ENCODE results near the gene ADGRD2. TPM values are rescaled to one million over a fixed set of nuclear protein-coding genes. Genes with fewer than 3 reads are reported as not detected.

The ADGRD2 gene
- total RNA-seq, 1 experiment from 2014 or later = 1.5 TPM

DNA sequence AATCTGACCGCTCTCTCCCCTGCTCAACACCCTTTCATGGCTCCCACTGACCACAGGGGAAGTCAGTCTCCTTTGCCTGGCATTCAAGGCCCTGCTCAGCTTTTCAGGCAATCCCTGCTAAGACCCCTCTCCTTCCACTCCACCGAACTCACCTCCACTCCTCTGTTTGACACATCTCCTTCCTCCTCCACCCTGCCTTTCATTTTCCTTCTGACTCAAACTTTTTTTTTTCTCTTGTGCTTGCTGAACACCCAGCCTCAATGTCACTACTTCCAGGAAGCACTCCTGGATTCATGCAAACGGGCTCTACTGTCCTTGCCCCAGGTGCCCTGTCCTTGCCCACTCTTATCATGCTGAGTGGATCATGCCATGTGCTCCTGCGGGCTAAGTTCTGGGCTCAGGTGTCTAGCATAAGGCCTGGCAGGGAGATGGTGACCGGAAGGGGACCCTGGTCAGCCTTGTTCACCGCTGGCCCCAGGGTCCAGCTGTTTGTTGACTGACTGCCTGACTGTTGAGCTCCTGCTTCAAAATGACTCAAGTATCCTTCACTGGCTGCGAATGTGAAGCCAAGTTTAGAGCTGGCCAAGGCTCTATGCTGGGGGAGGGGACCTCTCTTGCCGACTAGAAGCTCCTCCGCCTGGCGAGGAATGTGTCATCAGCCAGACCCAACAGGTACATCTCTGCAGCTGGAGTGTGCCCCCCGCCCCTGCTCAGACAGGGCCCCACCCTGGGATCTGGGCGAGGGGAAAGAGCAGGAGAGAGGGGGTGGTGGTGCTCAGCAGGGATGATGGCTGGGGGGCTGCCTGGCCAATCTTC lies 50.8 kb downstream of the ADGRD2 start:
- no peak overlapping the region for H3K56ac ChIP-seq (ENCODE audit: insufficient read length, low read depth, low read length)
- H3K9me3 Mint-ChIP-seq = peaks cover 0 to 8% of the 10 kb centered on the region in 2 experiments; a peak in 3 of 5 replicates
- H4K5ac ChIP-seq (ENCODE audit: insufficient read length, low read depth, low read length) = no peak overlapping the region
- H4K91ac ChIP-seq (ENCODE audit: insufficient read length, low read depth, low read length) = no peak overlapping the region
- WGBS (ENCODE audit: extremely low coverage, insufficient read length, low lambda C conversion rate) = no CpG with 5 or more reads among the region's 12 CpGs
- no peak overlapping the region for H3K9ac ChIP-seq (ENCODE audit: extremely low read depth, insufficient read length, low read length)
- peaks cover 6 to 35% of the 10 kb centered on the region in 2 experiments for H3K4me1 Mint-ChIP-seq
- no peak overlapping the region for H3K27ac Mint-ChIP-seq
- H3K4me3 Mint-ChIP-seq = no peak overlapping the region
- H2BK120ac ChIP-seq (ENCODE audit: low read depth, low read length, poor library complexity, severe bottlenecking) = no peak overlapping the region
- no peak overlapping the region for H2AK5ac ChIP-seq (ENCODE audit: insufficient read length, low read length)
- no peak overlapping the region for H2BK15ac ChIP-seq (ENCODE audit: low read depth, low read length)
- no peak overlapping the region for H3K4me2 ChIP-seq (ENCODE audit: insufficient read depth, insufficient read length, low read length)
- H3K14ac ChIP-seq (ENCODE audit: insufficient read depth, low read length) = no peak overlapping the region
- peaks cover 4% of the 10 kb centered on the region; the same call in 1 of the 2 replicates for H3K4me1 ChIP-seq (ENCODE audit: insufficient read depth, low read length)
- no peak for DNase-seq
- H4K20me1 ChIP-seq (ENCODE audit: control insufficient read depth, insufficient read depth, insufficient read length) = no peaks in the 10 kb centered on the region
- no peak overlapping the region for H3K27ac ChIP-seq (ENCODE audit: insufficient read length, low read depth, low read length)
- H2AFZ ChIP-seq (ENCODE audit: low read length) = no peak overlapping the region
- no peak overlapping the region for H3K18ac ChIP-seq (ENCODE audit: insufficient read length, low read depth, low read length)
- H2BK5ac ChIP-seq (ENCODE audit: insufficient read length, low read length) = no peak overlapping the region
- no peak overlapping the region for H3T11ph ChIP-seq (ENCODE audit: low read length)
- no peak overlapping the region for H3K23ac ChIP-seq (ENCODE audit: insufficient read length, low read depth, low read length)
- H3K9me3 ChIP-seq (ENCODE audit: control insufficient read depth, low read depth, low read length) = no peaks in the 10 kb centered on the region
- H4K8ac ChIP-seq (replicated peaks; ENCODE audit: insufficient read length, low read depth, low read length) = no peak overlapping the region
- H2BK20ac ChIP-seq (ENCODE audit: low read depth, low read length, poor library complexity, severe bottlenecking) = no peak overlapping the region
- TF ChIP-seq, protein P1, sequence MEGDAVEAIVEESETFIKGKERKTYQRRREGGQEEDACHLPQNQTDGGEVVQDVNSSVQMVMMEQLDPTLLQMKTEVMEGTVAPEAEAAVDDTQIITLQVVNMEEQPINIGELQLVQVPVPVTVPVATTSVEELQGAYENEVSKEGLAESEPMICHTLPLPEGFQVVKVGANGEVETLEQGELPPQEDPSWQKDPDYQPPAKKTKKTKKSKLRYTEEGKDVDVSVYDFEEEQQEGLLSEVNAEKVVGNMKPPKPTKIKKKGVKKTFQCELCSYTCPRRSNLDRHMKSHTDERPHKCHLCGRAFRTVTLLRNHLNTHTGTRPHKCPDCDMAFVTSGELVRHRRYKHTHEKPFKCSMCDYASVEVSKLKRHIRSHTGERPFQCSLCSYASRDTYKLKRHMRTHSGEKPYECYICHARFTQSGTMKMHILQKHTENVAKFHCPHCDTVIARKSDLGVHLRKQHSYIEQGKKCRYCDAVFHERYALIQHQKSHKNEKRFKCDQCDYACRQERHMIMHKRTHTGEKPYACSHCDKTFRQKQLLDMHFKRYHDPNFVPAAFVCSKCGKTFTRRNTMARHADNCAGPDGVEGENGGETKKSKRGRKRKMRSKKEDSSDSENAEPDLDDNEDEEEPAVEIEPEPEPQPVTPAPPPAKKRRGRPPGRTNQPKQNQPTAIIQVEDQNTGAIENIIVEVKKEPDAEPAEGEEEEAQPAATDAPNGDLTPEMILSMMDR (conservative IDR thresholded peaks at IDR 0.05) = no peak
- H3K79me2 ChIP-seq (ENCODE audit: insufficient read depth, low read length) = no peaks in the 10 kb centered on the region
- H3K23me2 ChIP-seq (ENCODE audit: insufficient read length, low read depth, low read length, poor library complexity, severe bottlenecking) = peaks cover 6% of the 10 kb centered on the region
- H2BK12ac ChIP-seq (ENCODE audit: insufficient read length, low read depth, low read length) = no peak overlapping the region
- H3K27me3 ChIP-seq (ENCODE audit: insufficient read depth, low read length) = peaks cover 33% of the 10 kb centered on the region
- H3K27me3 Mint-ChIP-seq (ENCODE audit: low read depth) = peaks cover 64% of the 10 kb centered on the region
- H3K79me1 ChIP-seq (ENCODE audit: insufficient read depth, low read depth, low read length, poor library complexity, severe bottlenecking) = no peaks in the 10 kb centered on the region
- H3K36me3 Mint-ChIP-seq (ENCODE audit: insufficient read depth in 1 of 3, low read depth in 3 of 3) = peaks cover 0 to 2% (median 0%) of the 10 kb centered on the region in 3 experiments; a peak in 1 of 7 replicates
- no peak overlapping the region for H3K4ac ChIP-seq (ENCODE audit: low read depth, low read length)

All from H9 (cell line).